SK-N-MC (cell line): ENCODE results near the gene EEFSEC.

Experiments used
- EZH2 ChIP-seq: fragments of 200-600 bp; sonication (generic); IDR thresholded peaks from one replicate; pipeline ENCODE4 v1.6.1; 2017; ENCODE audit warnings: antibody characterized with exemption
- FOXP2 ChIP-seq: optimal IDR thresholded peaks from 2 replicates; pipeline ENCODE3; 2011; ENCODE audit warnings: mild to moderate bottlenecking, moderate library complexity; ENCODE audit not compliant: insufficient read depth; ENCODE audit errors: extremely low read length, control extremely low read depth
- POLR2AphosphoS5 ChIP-seq: IDR thresholded peaks from 2 replicates; pipeline ENCODE4 v1.6.1; 2012; ENCODE audit warnings: mild to moderate bottlenecking, low read depth, low read length, borderline replicate concordance

DNA sequence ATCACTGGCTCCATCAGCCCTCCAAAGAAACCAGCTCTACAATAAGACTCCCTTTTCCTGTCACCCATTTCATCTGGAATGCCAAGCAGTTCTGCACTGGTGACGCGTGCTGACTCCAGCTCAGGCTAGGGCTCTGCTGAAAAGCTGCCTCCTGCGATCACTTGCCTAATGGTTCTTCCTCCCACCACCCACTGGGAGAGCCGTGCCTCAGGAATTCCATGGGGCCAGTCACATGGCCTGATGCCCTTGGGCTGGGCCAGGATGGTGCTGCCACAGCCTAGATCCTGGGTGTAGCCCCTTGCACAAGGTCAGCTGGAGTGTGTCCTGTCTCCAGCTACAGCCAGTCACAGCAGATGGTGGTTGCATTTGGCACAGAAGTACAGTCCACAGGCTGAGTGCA lies 214.5 kb downstream of the EEFSEC start:
- TF ChIP-seq EZH2 (no peak), POLR2AphosphoS5 (no peak), FOXP2 (no peak)
